Heart right ventricle (tissue), 16 donors: Measurements from ENCODE around the gene MUC13. TPM values are rescaled to one million over a fixed set of nuclear protein-coding genes. Genes with fewer than 3 reads are reported as not detected.

Experiments used
- ATAC-seq, 8 donors: fragments of 200-7000 bp; cut with Tn5 transposase; one replicate each; pipeline ENCODE4 v1.9.1; 2020; ENCODE audit warnings: mild to moderate bottlenecking in 8 of 8, moderate library complexity in 8 of 8, moderate number of reproducible peaks in 1 of 8
- DNase-seq, 2 donors: peaks; one replicate each; pipeline ENCODE4 v3.0.0-alpha.2; 2020
- H3K27ac ChIP-seq, 10 donors: fragments of 200-600 bp; sonication (generic) in 2 of 10; one replicate each; pipeline versions ENCODE4 v1.5.0 to v1.8.0; 2020 to 2022; ENCODE audit warnings: mild to moderate bottlenecking in 3 of 10
- H3K27me3 ChIP-seq, 7 donors: fragments of 200-600 bp; one replicate each; pipeline ENCODE4 v1.8.0; 2021 to 2022; ENCODE audit warnings: mild to moderate bottlenecking in 2 of 7
- H3K36me3 ChIP-seq, 9 donors: fragments of 200-600 bp; sonication (generic) in 1 of 9; one replicate each; pipeline versions ENCODE4 v1.5.0 to v1.8.0; 2020 to 2022; ENCODE audit warnings: mild to moderate bottlenecking in 2 of 9
- H3K4me1 ChIP-seq, 9 donors: fragments of 200-600 bp; sonication (generic) in 1 of 9; one replicate each; pipeline versions ENCODE4 v1.5.0 to v1.8.0; 2020 to 2022; ENCODE audit warnings: mild to moderate bottlenecking in 4 of 9
- H3K4me3 ChIP-seq, 10 donors: fragments of 200-600 bp; sonication (generic) in 2 of 10; one replicate each; pipeline versions ENCODE4 v1.5.0 to v1.8.0; 2020 to 2022; ENCODE audit warnings: mild to moderate bottlenecking in 7 of 10, moderate library complexity in 2 of 10
- H3K9me3 ChIP-seq, 11 donors: fragments of 200-600 bp in 10 of 11; sonication (generic) in 2 of 11; one replicate each; pipeline versions ENCODE4 v1.5.0 to v1.8.0; 2013 to 2022; ENCODE audit warnings: mild to moderate bottlenecking in 2 of 11, control low read depth in 1 of 11, moderate library complexity in 1 of 11
- CTCF ChIP-seq, 9 donors: fragments of 200-600 bp; sonication (generic) in 2 of 9; IDR thresholded peaks; one replicate each; pipeline versions ENCODE4 v1.5.0 to v1.8.0; 2021 to 2022; ENCODE audit warnings: antibody characterized with exemption in 9 of 9, mild to moderate bottlenecking in 5 of 9, moderate library complexity in 1 of 9
- WGBS, 2 donors: extraction: QIAGEN DNeasy Blood & Tissue Kit; methylation state at CpG; one replicate each; pipeline ENCODE4 v1.1.7; 2013; ENCODE audit warnings: inconsistent platforms in 1 of 2; 5-methylcytosine and 5-hydroxymethylcytosine counted together
- intact Hi-C, 10 donors: fragments of 100-400 bp; cut with DNase I; formaldehyde crosslinking; loops; one replicate each; pipeline versions ENCODE4 v1.11.1 to v1.14.2; 2022
- polyA plus RNA-seq, 2 donors: library from polyadenylated mRNA; stranded (reverse); fragments of 200-250 nt; gene quantifications; one replicate each; pipeline ENCODE4 v1.2.3, GENCODE V29; 2013
- total RNA-seq, 10 donors: library from RNA; stranded (reverse); fragmentation: NEBNext Ultra II Directional in 3 of 10; extraction: Animal tissue kit (Norgen Biotek cat#: 25700) in 3 of 10; gene quantifications; one replicate each; pipeline versions ENCODE4 v1.2.1 to v1.2.4, GENCODE V29; 2021 to 2023
- donor health status: Arrhythmogenic right ventricular cardiomyopathy.
- donor health status: ischemic (EF 13 %, LVEDD 7.1; RV severe dilation, severe dysfunction).
- donor health status: healthy with polysubstance abuse.
- donor health status: DM: no; HTN: yes; CAD: no.
- donor health status: DM: no; HTN: no; CAD: no.
- donor health status: ischemic (EF 25% LVEDD 6.9; RV normal size, moderate dysfunction).
- donor health status: ischemic (EF 25% LVEDD 5.7; RV mildly dilated, moderate dysfunction).
- donor health status: healthy.
- donor health status: DM: yes; HTN: yes; CAD: no.
- donor health status: Ischemic cardiomyopathy.
- donor health status: ischemic (EF 35%, LVEDD 5.7; RV mildly dilated, moderate dysfunction).
- donor health status: nonischemic (EF 11% LVEDD 7.7; RV severe dilation, severe dysfunction).
- donor health status: DM: yes; HTN: yes; CAD: no.
- donor health status: PGD.
- donor health status: ischemic (EF 29% LVEDD 5.4; RV normal size, mild dysfunction).
- donor health status: nonischemic (EF 23%, LVEDD 6.1; RV moderate dilation, normal function).

MUC13 gene
- total and polyA plus RNA-seq, 12 donors, result 0.03 to 0.41 (median 0.37) TPM; not detected in 9

GRCh38 chr3:124861041-124861440 lies 73.5 kb downstream of the MUC13 start:
- H3K27me3 ChIP-seq, result no peaks in the 10 kb centered on the region
- H3K36me3 ChIP-seq, result peaks cover 0 to 38% (median 0%) of the 10 kb centered on the region in 9 donors
- peak overlapping the region in 9 of 10 donors; percentile 55 to 76 (median 73) for H3K27ac ChIP-seq
- no peak for TF ChIP-seq CTCF (IDR thresholded peaks at IDR 0.05)
- peaks cover 8 to 61% (median 50%) of the 10 kb centered on the region in 9 donors for H3K4me1 ChIP-seq
- 75 to 83% methylated on average over 9 of the region's 9 CpGs for WGBS, 2 donors
- intact Hi-C loops, result loop anchor here in 2 of 10 donors (2.0 kb wide), 1 partner anchor 18 kb away; no protein-coding TSS in a partner anchor
- H3K4me3 ChIP-seq, result no peak overlapping the region
- DNase-seq (no peak), ATAC-seq (no peak)
- no peaks in the 10 kb centered on the region for H3K9me3 ChIP-seq

GRCh38 chr3:124860599-124860998 lies 74.0 kb downstream of the MUC13 start:
- Histone ChIP-seq H3K27ac (peak overlapping the region in 9 of 10 donors; percentile 55 to 76 (median 73)), H3K27me3 (no peaks in the 10 kb centered on the region), H3K9me3 (no peaks in the 10 kb centered on the region), H3K36me3 (peaks cover 0 to 38% (median 2%) of the 10 kb centered on the region in 9 donors), H3K4me3 (no peak overlapping the region), H3K4me1 (peaks cover 8 to 61% (median 50%) of the 10 kb centered on the region in 9 donors)
- WGBS, 2 donors, result 21 to 22% methylated on average over 1 of the region's 1 CpG
- DNase-seq (peak; percentile 29 to 86), ATAC-seq (peak; percentile 86 to 98 (median 89))
- intact Hi-C loops, result loop anchor here in 2 of 10 donors (2.0 kb wide), 1 partner anchor 18 kb away; no protein-coding TSS in a partner anchor
- no peak for TF ChIP-seq CTCF (IDR thresholded peaks at IDR 0.05)

- Histone ChIP-seq H3K27ac (peak overlapping the region in 8 of 10 donors; percentile 6 to 75 (median 72)), H3K4me3 (no peak overlapping the region), H3K4me1 (peaks cover 8 to 61% (median 50%) of the 10 kb centered on the region in 9 donors), H3K27me3 (no peaks in the 10 kb centered on the region), H3K36me3 (peaks cover 0 to 52% (median 11%) of the 10 kb centered on the region in 9 donors), H3K9me3 (no peaks in the 10 kb centered on the region)
- peak in 1 of 2 donors; percentile 23 for DNase-seq
- ATAC-seq, result peak in 6 of 8 donors; percentile 31 to 73 (median 48)
- intact Hi-C loops, result no loop called here
- WGBS, 2 donors, result 60 to 62% methylated on average over 7 of the region's 7 CpGs
- TF ChIP-seq CTCF (IDR thresholded peaks at IDR 0.05), result no peak
These were observed 75.5 kb downstream of the MUC13 start for GRCh38 chr3:124859025-124859424.

GRCh38 chr3:124858275-124858674 lies 76.3 kb downstream of the MUC13 start:
- peaks cover 8 to 61% (median 45%) of the 10 kb centered on the region in 9 donors for H3K4me1 ChIP-seq
- no peaks in the 10 kb centered on the region for H3K27me3 ChIP-seq
- no peaks in the 10 kb centered on the region for H3K9me3 ChIP-seq
- H3K36me3 ChIP-seq, result peaks cover 0 to 56% (median 11%) of the 10 kb centered on the region in 9 donors
- TF ChIP-seq CTCF (IDR thresholded peaks at IDR 0.05), result no peak
- 58 to 68% methylated on average over 1 of the region's 1 CpG for WGBS, 2 donors
- DNase-seq, result no peak
- peak in 1 of 8 donors; percentile 1 for ATAC-seq
- H3K27ac ChIP-seq, result peak overlapping the region in 9 of 10 donors; percentile 21 to 75 (median 71)
- no peak overlapping the region for H3K4me3 ChIP-seq
- intact Hi-C loops, result no loop called here
